ENCODE data around the gene OGDHL.

OGDHL gene

GRCh38 chr10:49761789-49762565 lies at the start of gene OGDHL:
TSS of gene OGDHL (minus strand) at chr10:49762323. CDS start at chr10:49758592, 3,731 bp downstream.
- no peak for TF ChIP-seq CTCF (IDR thresholded peaks at IDR 0.05)

GRCh38 chr10:49803988-49804387 lies 41.9 kb upstream of the OGDHL start:
- TF ChIP-seq CTCF (IDR thresholded peaks at IDR 0.05), result no peak

- TF ChIP-seq CTCF (IDR thresholded peaks at IDR 0.05), result no peak
Measured at GRCh38 chr10:49798275-49798674, 36.2 kb upstream of the OGDHL start.

GRCh38 chr10:49791100-49791499 lies 29.0 kb upstream of the OGDHL start:
- no peak for TF ChIP-seq CTCF (IDR thresholded peaks at IDR 0.05)

- no peak for TF ChIP-seq CTCF (IDR thresholded peaks at IDR 0.05)
Measured at GRCh38 chr10:49784681-49785080, 22.6 kb upstream of the OGDHL start.

GRCh38 chr10:49783645-49784044 lies 21.5 kb upstream of the OGDHL start:
- TF ChIP-seq CTCF (IDR thresholded peaks at IDR 0.05), result no peak

GRCh38 chr10:49781247-49781646 lies 19.1 kb upstream of the OGDHL start:
- TF ChIP-seq CTCF (IDR thresholded peaks at IDR 0.05), result no peak

- TF ChIP-seq CTCF (IDR thresholded peaks at IDR 0.05), result no peak
Measured at GRCh38 chr10:49778197-49778596, 16.1 kb upstream of the OGDHL start.
